ENCODE measurements around the gene FOXN3. TPM values are rescaled to one million over a fixed set of nuclear protein-coding genes. Genes with fewer than 3 reads are reported as not detected.
"Not testable (repeated sequence)": the region's sequence is repeated elsewhere in the genome, so short reads cannot be mapped to it uniquely, and the experiment has no call there.

Gene FOXN3
- total RNA-seq, 1 donor from 2014 or later = 122 TPM

GRCh38 chr14:89294872-89295271 is 122.2 kb downstream of the FOXN3 start:
- Mint-ChIP-seq H3K27me3 (ENCODE audit: low read depth, unreplicated experiment) (no peaks in the 10 kb centered on the region), H3K4me3 (ENCODE audit: unreplicated experiment) (no peak overlapping the region), H3K4me1 (ENCODE audit: low read depth, unreplicated experiment) (peaks cover 11% of the 10 kb centered on the region), H3K27ac (ENCODE audit: unreplicated experiment) (no peak overlapping the region), H3K36me3 (ENCODE audit: low read depth, unreplicated experiment) (peaks cover 31% of the 10 kb centered on the region), H3K9me3 (ENCODE audit: unreplicated experiment) (no peaks in the 10 kb centered on the region)
- DNase-seq (ENCODE audit: low read depth) (no peak), FAIRE-seq (no peak)
- H3K9ac ChIP-seq (ENCODE audit: low read length) = no peak overlapping the region
- no peak overlapping the region for H3K27ac ChIP-seq (ENCODE audit: low read depth, low read length)
- H3K27me3 ChIP-seq (ENCODE audit: insufficient read depth, low read length) = no peaks in the 10 kb centered on the region
- no peaks in the 10 kb centered on the region for H3K9me3 ChIP-seq (ENCODE audit: insufficient read depth, low read depth, low read length)
- no peaks in the 10 kb centered on the region for H3K36me3 ChIP-seq (ENCODE audit: insufficient read depth, low read length)
- peaks cover 67% of the 10 kb centered on the region for H4K20me1 ChIP-seq (ENCODE audit: insufficient read depth, low read length)
- no peak for TF ChIP-seq EZH2 (IDR thresholded peaks at IDR 0.05; ENCODE audit: insufficient read depth, low read length)
- TF ChIP-seq CTCF (IDR thresholded peaks at IDR 0.05; ENCODE audit: insufficient read depth, low read depth, low read length) = no peak
- no peak overlapping the region for H2AFZ ChIP-seq (ENCODE audit: low read depth, low read length)
- H3K4me2 ChIP-seq (ENCODE audit: low read length) = no peak overlapping the region
- H3K79me2 ChIP-seq (ENCODE audit: insufficient read depth, low read length) = peaks cover 28% of the 10 kb centered on the region
- no peaks in the 10 kb centered on the region for H3K4me1 ChIP-seq (ENCODE audit: insufficient read depth, low read length)
- no peak overlapping the region for H3K4me3 ChIP-seq (ENCODE audit: insufficient read depth, low read depth, low read length)

GRCh38 chr14:89294469-89294868 is 122.6 kb downstream of the FOXN3 start:
- H3K79me2 ChIP-seq (ENCODE audit: insufficient read depth, low read length) = peaks cover 24% of the 10 kb centered on the region
- not testable (repeated sequence) for H3K36me3 ChIP-seq (ENCODE audit: insufficient read depth, low read length); H3K4me2 ChIP-seq (ENCODE audit: low read length); H3K4me3 Mint-ChIP-seq (ENCODE audit: unreplicated experiment); H3K4me3 ChIP-seq (ENCODE audit: insufficient read depth, low read depth, low read length); H3K4me1 ChIP-seq (ENCODE audit: insufficient read depth, low read length); H3K27ac Mint-ChIP-seq (ENCODE audit: unreplicated experiment); H3K9ac ChIP-seq (ENCODE audit: low read length); FAIRE-seq; DNase-seq (ENCODE audit: low read depth); H3K27me3 Mint-ChIP-seq (ENCODE audit: low read depth, unreplicated experiment); H3K27ac ChIP-seq (ENCODE audit: low read depth, low read length); H3K9me3 Mint-ChIP-seq (ENCODE audit: unreplicated experiment); H2AFZ ChIP-seq (ENCODE audit: low read depth, low read length); H3K27me3 ChIP-seq (ENCODE audit: insufficient read depth, low read length); H3K9me3 ChIP-seq (ENCODE audit: insufficient read depth, low read depth, low read length)
- Mint-ChIP-seq H3K4me1 (ENCODE audit: low read depth, unreplicated experiment) (peaks cover 11% of the 10 kb centered on the region), H3K36me3 (ENCODE audit: low read depth, unreplicated experiment) (peaks cover 29% of the 10 kb centered on the region)
- H4K20me1 ChIP-seq (ENCODE audit: insufficient read depth, low read length) = peaks cover 63% of the 10 kb centered on the region

GRCh38 chr14:89294060-89294459 is 123.0 kb downstream of the FOXN3 start:
- Mint-ChIP-seq H3K27ac (ENCODE audit: unreplicated experiment) (no peak overlapping the region), H3K27me3 (ENCODE audit: low read depth, unreplicated experiment) (no peaks in the 10 kb centered on the region), H3K4me3 (ENCODE audit: unreplicated experiment) (no peak overlapping the region), H3K36me3 (ENCODE audit: low read depth, unreplicated experiment) (peaks cover 29% of the 10 kb centered on the region), H3K9me3 (ENCODE audit: unreplicated experiment) (no peaks in the 10 kb centered on the region), H3K4me1 (ENCODE audit: low read depth, unreplicated experiment) (peaks cover 11% of the 10 kb centered on the region)
- peaks cover 62% of the 10 kb centered on the region for H4K20me1 ChIP-seq (ENCODE audit: insufficient read depth, low read length)
- H3K4me3 ChIP-seq (ENCODE audit: insufficient read depth, low read depth, low read length) = no peak overlapping the region
- no peaks in the 10 kb centered on the region for H3K4me1 ChIP-seq (ENCODE audit: insufficient read depth, low read length)
- no peak for TF ChIP-seq EZH2 (IDR thresholded peaks at IDR 0.05; ENCODE audit: insufficient read depth, low read length)
- no peak for TF ChIP-seq CTCF (IDR thresholded peaks at IDR 0.05; ENCODE audit: insufficient read depth, low read depth, low read length)
- H3K27ac ChIP-seq (ENCODE audit: low read depth, low read length) = no peak overlapping the region
- DNase-seq (ENCODE audit: low read depth) = no peak
- no peak overlapping the region for H2AFZ ChIP-seq (ENCODE audit: low read depth, low read length)
- no peaks in the 10 kb centered on the region for H3K9me3 ChIP-seq (ENCODE audit: insufficient read depth, low read depth, low read length)
- no peak for FAIRE-seq
- H3K27me3 ChIP-seq (ENCODE audit: insufficient read depth, low read length) = no peaks in the 10 kb centered on the region
- H3K9ac ChIP-seq (ENCODE audit: low read length) = no peak overlapping the region
- H3K79me2 ChIP-seq (ENCODE audit: insufficient read depth, low read length) = peaks cover 23% of the 10 kb centered on the region
- no peak overlapping the region for H3K4me2 ChIP-seq (ENCODE audit: low read length)
- H3K36me3 ChIP-seq (ENCODE audit: insufficient read depth, low read length) = no peaks in the 10 kb centered on the region

Data from astrocyte (in vitro differentiated cells and primary cell).